Loucy (cell line): ENCODE results near the gene IFITM1.

Source experiments
- CTCF ChIP-seq: fragments of 200-600 bp; sonication (generic); conservative IDR thresholded peaks from 2 replicates; pipeline ENCODE4 v1.5.1; 2014; ENCODE audit warnings: mild to moderate bottlenecking, antibody characterized with exemption, low read length
- EZH2phosphoT487 ChIP-seq: fragments of 200-600 bp; IDR thresholded peaks from 2 replicates; pipeline ENCODE4 v1.6.1; 2018; ENCODE audit warnings: antibody characterized with exemption, mild to moderate bottlenecking, moderate library complexity, borderline replicate concordance

GRCh38 chr11:285021-285893 is 28.6 kb upstream of the IFITM1 start:
- no peak for TF ChIP-seq CTCF
- no peak for TF ChIP-seq EZH2phosphoT487
